ENCODE measurements around the gene PDZD8. TPM values are rescaled to one million over a fixed set of nuclear protein-coding genes. Genes with fewer than 3 reads are reported as not detected.

The PDZD8 gene
- total RNA-seq, 1 donor from 2014 or later: 20.1 TPM

DNA sequence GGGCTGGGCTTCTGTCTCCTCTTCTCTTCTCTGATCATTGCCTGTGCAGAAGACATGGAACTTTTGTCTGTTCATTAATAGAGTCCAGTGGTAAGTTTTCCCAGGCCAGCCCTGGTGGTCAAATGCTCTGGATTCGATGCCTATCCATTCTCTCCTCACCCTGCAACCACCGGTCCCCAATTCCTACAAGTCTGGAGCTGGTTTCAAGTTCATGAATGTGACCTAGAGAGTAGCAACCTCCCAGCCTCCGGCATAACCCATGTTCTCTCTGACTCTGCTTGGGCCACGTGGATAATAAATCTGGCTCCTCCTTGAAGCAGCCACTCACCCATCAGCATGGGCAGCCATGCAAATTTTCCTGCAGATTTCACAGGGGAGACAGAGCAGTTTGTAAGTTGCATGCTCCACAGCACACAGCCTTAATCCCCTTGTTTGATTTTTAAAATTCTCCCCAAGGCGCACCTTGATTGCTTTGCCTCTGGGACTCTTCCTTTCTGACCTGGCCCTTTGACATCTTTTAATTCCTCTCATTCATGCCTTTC is 37.3 kb upstream of the PDZD8 start:
- H3K36me3 ChIP-seq: no peaks in the 10 kb centered on the region
- H3K4me2 ChIP-seq: no peak overlapping the region
- Mint-ChIP-seq H3K27me3 (ENCODE audit: insufficient read depth, low read depth) (no peaks in the 10 kb centered on the region), H3K36me3 (no peaks in the 10 kb centered on the region), H3K9me3 (no peaks in the 10 kb centered on the region), H3K4me1 (peaks cover 14% of the 10 kb centered on the region), H3K27ac (peak overlapping the region; percentile 25), H3K4me3 (no peak overlapping the region)
- TF ChIP-seq, protein P1, sequence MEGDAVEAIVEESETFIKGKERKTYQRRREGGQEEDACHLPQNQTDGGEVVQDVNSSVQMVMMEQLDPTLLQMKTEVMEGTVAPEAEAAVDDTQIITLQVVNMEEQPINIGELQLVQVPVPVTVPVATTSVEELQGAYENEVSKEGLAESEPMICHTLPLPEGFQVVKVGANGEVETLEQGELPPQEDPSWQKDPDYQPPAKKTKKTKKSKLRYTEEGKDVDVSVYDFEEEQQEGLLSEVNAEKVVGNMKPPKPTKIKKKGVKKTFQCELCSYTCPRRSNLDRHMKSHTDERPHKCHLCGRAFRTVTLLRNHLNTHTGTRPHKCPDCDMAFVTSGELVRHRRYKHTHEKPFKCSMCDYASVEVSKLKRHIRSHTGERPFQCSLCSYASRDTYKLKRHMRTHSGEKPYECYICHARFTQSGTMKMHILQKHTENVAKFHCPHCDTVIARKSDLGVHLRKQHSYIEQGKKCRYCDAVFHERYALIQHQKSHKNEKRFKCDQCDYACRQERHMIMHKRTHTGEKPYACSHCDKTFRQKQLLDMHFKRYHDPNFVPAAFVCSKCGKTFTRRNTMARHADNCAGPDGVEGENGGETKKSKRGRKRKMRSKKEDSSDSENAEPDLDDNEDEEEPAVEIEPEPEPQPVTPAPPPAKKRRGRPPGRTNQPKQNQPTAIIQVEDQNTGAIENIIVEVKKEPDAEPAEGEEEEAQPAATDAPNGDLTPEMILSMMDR (IDR thresholded peaks at IDR 0.05): no peak
- TF ChIP-seq EZH2phosphoT487 (IDR thresholded peaks at IDR 0.05) (no peak), EZH2 (IDR thresholded peaks at IDR 0.05) (no peak)
- no peak overlapping the region for H3K4me3 ChIP-seq
- no peak for DNase-seq (ENCODE audit: low spot score)
- H3F3A ChIP-seq (ENCODE audit: low read depth): no peaks in the 10 kb centered on the region
- H3K4me1 ChIP-seq: no peaks in the 10 kb centered on the region
- H2AFZ ChIP-seq (replicated peaks): no peak overlapping the region
- H3K9ac ChIP-seq: no peak overlapping the region
- H3K79me2 ChIP-seq (ENCODE audit: low read depth): no peaks in the 10 kb centered on the region
- H3K27ac ChIP-seq: no peak overlapping the region
- no peaks in the 10 kb centered on the region for H4K20me1 ChIP-seq (ENCODE audit: low read depth)
- H3K9me3 ChIP-seq (ENCODE audit: low read depth): no peaks in the 10 kb centered on the region
- no peaks in the 10 kb centered on the region for H3K27me3 ChIP-seq

DNA sequence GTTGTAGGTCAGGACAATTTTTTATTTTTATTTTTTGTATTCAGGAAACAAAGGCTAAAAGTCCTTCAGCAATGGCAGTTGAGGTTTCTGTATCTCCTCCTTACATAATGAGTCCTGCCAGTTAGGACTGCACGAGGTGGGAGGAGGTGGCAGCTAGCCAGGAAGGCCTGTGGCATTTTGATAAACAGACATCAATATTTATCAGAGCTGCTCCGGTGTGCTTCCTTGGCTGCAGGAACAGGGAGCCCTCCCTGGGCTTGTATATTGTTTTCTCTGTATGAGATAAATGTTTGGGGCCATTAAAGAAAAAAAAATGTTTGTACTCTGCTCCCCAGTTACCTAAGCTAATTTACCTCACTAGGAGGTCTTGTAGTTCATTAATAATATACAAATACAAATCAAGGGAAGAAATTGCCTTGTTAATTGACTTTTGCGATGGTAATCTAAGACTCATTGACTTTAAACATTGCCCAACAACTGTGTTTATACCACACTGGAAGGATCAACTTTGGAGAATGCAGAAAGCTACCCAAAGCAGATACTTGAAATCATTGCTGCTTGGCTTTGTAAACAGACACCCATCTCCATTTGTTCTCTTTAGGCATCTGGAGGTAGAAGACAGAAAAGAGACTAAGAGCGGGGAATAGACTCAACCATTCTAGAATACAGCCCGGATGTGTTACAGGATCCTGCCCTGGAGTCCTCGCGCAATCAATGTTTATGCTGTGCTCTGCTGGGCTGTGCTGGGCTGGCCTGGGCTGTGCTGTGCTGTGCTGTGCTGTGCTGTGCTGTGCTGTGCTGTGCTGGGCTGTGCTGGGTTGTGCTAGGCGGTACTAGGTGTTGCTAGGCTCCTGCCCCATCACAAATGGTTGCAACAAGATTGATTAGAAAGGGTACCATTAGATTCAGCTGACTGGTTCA is 36.5 kb upstream of the PDZD8 start:
- Mint-ChIP-seq H3K36me3 (no peaks in the 10 kb centered on the region), H3K27me3 (ENCODE audit: insufficient read depth, low read depth) (no peaks in the 10 kb centered on the region), H3K27ac (no peak overlapping the region), H3K9me3 (no peaks in the 10 kb centered on the region), H3K4me3 (no peak overlapping the region), H3K4me1 (peaks cover 6% of the 10 kb centered on the region)
- DNase-seq (ENCODE audit: low spot score): no peak
- Histone ChIP-seq H2AFZ (replicated peaks) (no peak overlapping the region), H3K36me3 (no peaks in the 10 kb centered on the region), H3K9ac (no peak overlapping the region), H3F3A (ENCODE audit: low read depth) (no peaks in the 10 kb centered on the region), H3K4me2 (no peak overlapping the region), H3K4me3 (no peak overlapping the region), H3K27me3 (no peaks in the 10 kb centered on the region), H3K27ac (no peak overlapping the region), H3K9me3 (ENCODE audit: low read depth) (no peaks in the 10 kb centered on the region), H4K20me1 (ENCODE audit: low read depth) (no peaks in the 10 kb centered on the region), H3K4me1 (no peaks in the 10 kb centered on the region), H3K79me2 (ENCODE audit: low read depth) (no peaks in the 10 kb centered on the region)
- TF ChIP-seq EZH2phosphoT487 (IDR thresholded peaks at IDR 0.05) (no peak), EZH2 (IDR thresholded peaks at IDR 0.05) (no peak)
- TF ChIP-seq, protein P1 (IDR thresholded peaks at IDR 0.05): no peak

DNA sequence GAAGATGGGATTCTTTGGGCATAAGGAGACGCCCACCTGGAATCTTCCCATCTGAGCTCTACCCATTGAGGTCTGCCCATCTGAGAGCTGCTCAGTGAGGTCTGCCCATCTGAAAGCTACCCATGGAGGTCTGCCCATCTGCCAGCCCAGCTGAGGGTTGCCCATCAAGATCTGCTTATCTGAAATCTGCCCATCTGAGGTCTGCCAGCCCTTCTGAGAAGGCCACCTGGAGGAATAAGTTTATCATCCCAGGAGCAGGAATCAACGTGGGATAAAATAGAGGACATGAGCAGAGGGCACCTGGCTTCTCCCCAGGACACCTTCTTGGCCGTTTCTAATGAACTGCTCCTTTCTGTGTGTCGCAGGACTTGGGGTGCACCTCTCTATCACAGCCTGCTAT is 35.3 kb upstream of the PDZD8 start:
- Mint-ChIP-seq H3K4me3 (no peak overlapping the region), H3K4me1 (peaks cover 6% of the 10 kb centered on the region), H3K36me3 (no peaks in the 10 kb centered on the region), H3K27me3 (ENCODE audit: insufficient read depth, low read depth) (peaks cover 3% of the 10 kb centered on the region), H3K9me3 (no peaks in the 10 kb centered on the region), H3K27ac (no peak overlapping the region)
- no peak for TF ChIP-seq EZH2phosphoT487 (IDR thresholded peaks at IDR 0.05)
- TF ChIP-seq EZH2 (IDR thresholded peaks at IDR 0.05): no peak
- TF ChIP-seq, protein P1 (IDR thresholded peaks at IDR 0.05): no peak
- Histone ChIP-seq H3K79me2 (ENCODE audit: low read depth) (no peaks in the 10 kb centered on the region), H3F3A (ENCODE audit: low read depth) (no peaks in the 10 kb centered on the region), H3K9me3 (ENCODE audit: low read depth) (no peaks in the 10 kb centered on the region), H4K20me1 (ENCODE audit: low read depth) (no peaks in the 10 kb centered on the region), H3K36me3 (no peaks in the 10 kb centered on the region), H3K4me3 (no peak overlapping the region), H3K27me3 (no peaks in the 10 kb centered on the region), H3K4me2 (no peak overlapping the region), H3K27ac (no peak overlapping the region), H2AFZ (replicated peaks) (no peak overlapping the region), H3K4me1 (no peaks in the 10 kb centered on the region), H3K9ac (no peak overlapping the region)
- no peak for DNase-seq (ENCODE audit: low spot score)
